Endothelial cell of hepatic sinusoid (primary cell): ENCODE results near the gene VPS45.

Source experiments
- in situ Hi-C: cut with HindIII; loops from 2 replicates; pipeline ENCODE4 v1.10.0; 2017; ENCODE audit warnings: low sequenced_read_pairs

VPS45 gene

GRCh38 chr1:150155413-150156071 is 88.0 kb downstream of the VPS45 start:
- in situ Hi-C loops, result no loop called here

- in situ Hi-C loops, result no loop called here
These were observed 89.5 kb downstream of the VPS45 start for GRCh38 chr1:150156868-150157603.

GRCh38 chr1:150159550-150159949 is 92.0 kb downstream of the VPS45 start:
- in situ Hi-C loops, result no loop called here

GRCh38 chr1:150160964-150161621 is 93.5 kb downstream of the VPS45 start:
- in situ Hi-C loops, result no loop called here

- in situ Hi-C loops, result no loop called here
These were observed 94.4 kb downstream of the VPS45 start for GRCh38 chr1:150161747-150162581.

- in situ Hi-C loops, result no loop called here
These were observed 94.9 kb downstream of the VPS45 start for GRCh38 chr1:150162582-150162861.

GRCh38 chr1:150162862-150163706 is 95.5 kb downstream of the VPS45 start:
- in situ Hi-C loops, result no loop called here

GRCh38 chr1:150164224-150164623 is 96.6 kb downstream of the VPS45 start:
- in situ Hi-C loops, result no loop called here

GRCh38 chr1:150164779-150165178 is 97.2 kb downstream of the VPS45 start:
- in situ Hi-C loops, result no loop called here

GRCh38 chr1:150165622-150166612 is 98.3 kb downstream of the VPS45 start:
- in situ Hi-C loops, result no loop called here

GRCh38 chr1:150168960-150169601 is 101.5 kb downstream of the VPS45 start:
- in situ Hi-C loops, result no loop called here

GRCh38 chr1:150171801-150172200 is 104.2 kb downstream of the VPS45 start:
- in situ Hi-C loops, result no loop called here

GRCh38 chr1:150173141-150173585 is 105.6 kb downstream of the VPS45 start:
- in situ Hi-C loops, result no loop called here

- in situ Hi-C loops, result loop anchor here (5.0 kb wide), 3 partner anchors 49 to 209 kb away; no protein-coding TSS in a partner anchor
These were observed 109.0 kb downstream of the VPS45 start for GRCh38 chr1:150176593-150176992.

GRCh38 chr1:150178548-150178947 is 111.0 kb downstream of the VPS45 start:
- in situ Hi-C loops, result loop anchor here (5.0 kb wide), 3 partner anchors 51 to 211 kb away; no protein-coding TSS in a partner anchor

- in situ Hi-C loops, result loop anchor here (5.0 kb wide), 3 partner anchors 53 to 213 kb away; no protein-coding TSS in a partner anchor
These were observed 112.3 kb downstream of the VPS45 start for GRCh38 chr1:150179867-150180266.

- in situ Hi-C loops, result no loop called here
These were observed 112.9 kb downstream of the VPS45 start for GRCh38 chr1:150180474-150180873.

- in situ Hi-C loops, result no loop called here
These were observed 114.7 kb downstream of the VPS45 start for GRCh38 chr1:150182247-150182646.
